ENCODE results near the gene BCL11B.

Gene BCL11B

GRCh38 chr14:99240627-99241324, 31.2 kb downstream of the BCL11B start:
- DNase-seq (ENCODE audit: extremely low read depth, low read depth): no peak

GRCh38 chr14:99239661-99240092, 32.3 kb downstream of the BCL11B start:
- no peak for TF ChIP-seq CTCF (IDR thresholded peaks at IDR 0.05; ENCODE audit: low read depth, low read length)
- DNase-seq (ENCODE audit: extremely low read depth, low read depth): no peak

More at GRCh38 chr14:99240627-99241324, 31.2 kb downstream of the BCL11B start:
- TF ChIP-seq CTCF (IDR thresholded peaks at IDR 0.05; ENCODE audit: low read depth, low read length): no peak

GRCh38 chr14:99238216-99238615, 33.8 kb downstream of the BCL11B start:
- DNase-seq (ENCODE audit: extremely low read depth, low read depth): no peak
- TF ChIP-seq CTCF (IDR thresholded peaks at IDR 0.05; ENCODE audit: low read depth, low read length): no peak

GRCh38 chr14:99237288-99237687, 34.7 kb downstream of the BCL11B start:
- DNase-seq (ENCODE audit: extremely low read depth, low read depth): no peak

GRCh38 chr14:99236386-99237138, 35.4 kb downstream of the BCL11B start:
- TF ChIP-seq CTCF (IDR thresholded peaks at IDR 0.05; ENCODE audit: low read depth, low read length): no peak
- no peak for DNase-seq (ENCODE audit: extremely low read depth, low read depth)

More at GRCh38 chr14:99237288-99237687, 34.7 kb downstream of the BCL11B start:
- no peak for TF ChIP-seq CTCF (IDR thresholded peaks at IDR 0.05; ENCODE audit: low read depth, low read length)

- DNase-seq (ENCODE audit: extremely low read depth, low read depth): no peak
- no peak for TF ChIP-seq CTCF (IDR thresholded peaks at IDR 0.05; ENCODE audit: low read depth, low read length)
Observed at GRCh38 chr14:99235582-99236320, 36.2 kb downstream of the BCL11B start.
